Endothelial cell of umbilical vein (primary cell): Measurements from ENCODE around the gene ALKBH7. TPM values are rescaled to one million over a fixed set of nuclear protein-coding genes. Genes with fewer than 3 reads are reported as not detected.
"Not testable (repeated sequence)": the region's sequence is repeated elsewhere in the genome, so short reads cannot be mapped to it uniquely, and the experiment has no call there.

Source experiments
- BruUV-seq: library from RNA; stranded (reverse); fragments of 400-500 nt; replicated peaks from 2 replicates; lab custom pipeline; 2021; lab: Mats Ljungman, UMichigan
- CTCF ChIA-PET: fragments of 300-600, 350-600 bp; sonication (Branson Sonifier 250); formaldehyde crosslinking; loops from one replicate; lab custom pipeline; 2021; ENCODE audit warnings: antibody characterized with exemption, inconsistent platforms; lab: Charles Lee
- POLR2A ChIA-PET: fragments of 300-600, 350-600 bp; sonication (Branson Sonifier 250); formaldehyde crosslinking; loops from one replicate; lab custom pipeline; 2021; ENCODE audit warnings: antibody characterized with exemption, inconsistent platforms; lab: Charles Lee
- DNase-seq: peaks from one replicate; pipeline ENCODE4 v3.0.0-alpha.2; 2011; ENCODE audit warnings: low read depth, low spot score
- FAIRE-seq: peaks from 2 replicates; lab custom pipeline; 2011; peaks lifted over from hg19 to GRCh38; lab: Jason Lieb, UNC
- H2AFZ ChIP-seq: 2 replicates; pipeline ENCODE4 v1.6.0; 2012; ENCODE audit warnings: low read depth, low read length, control low read depth, inconsistent platforms
- H3K27ac ChIP-seq: 2 replicates; pipeline ENCODE4 v1.5.1; 2011; ENCODE audit warnings: low read depth, mild to moderate bottlenecking, control low read depth, low read length, moderate library complexity; ENCODE audit not compliant: insufficient read depth
- H3K27me3 ChIP-seq, 2 experiments: 2 replicates each; pipeline versions ENCODE4 v1.6.0 to v1.6.1; 2011; ENCODE audit warnings: low read length in 2 of 2, mixed read lengths in 1 of 2; ENCODE audit not compliant: control insufficient read depth in 2 of 2, insufficient read depth in 2 of 2
- H3K36me3 ChIP-seq, 2 experiments: 2 replicates in 1 of 2; 3 replicates in 1 of 2; pipeline ENCODE4 v1.5.1; 2011; ENCODE audit warnings: low read length in 2 of 2, mild to moderate bottlenecking in 1 of 2, moderate library complexity in 1 of 2; ENCODE audit not compliant: control insufficient read depth in 2 of 2, insufficient read depth in 2 of 2; ENCODE audit errors: extremely low read depth in 1 of 2
- H3K4me1 ChIP-seq: 3 replicates; pipeline ENCODE4 v1.5.1; 2011; ENCODE audit warnings: mild to moderate bottlenecking, low read length; ENCODE audit not compliant: control insufficient read depth, insufficient read depth; ENCODE audit errors: extremely low read depth
- H3K4me2 ChIP-seq: 2 replicates; pipeline ENCODE4 v1.6.1; 2011; ENCODE audit warnings: low read length, control low read depth, mixed read lengths; ENCODE audit not compliant: insufficient read depth
- H3K4me3 ChIP-seq, 3 experiments: fragments of 200-600 bp in 1 of 3; sonication (generic), shearing (Covaris generic) in 1 of 3; replicated peaks in 1 of 3; 2 replicates each; pipeline ENCODE4 v1.5.1; 2011 to 2016; ENCODE audit warnings: control low read depth in 3 of 3, low read length in 3 of 3, mild to moderate bottlenecking in 2 of 3, inconsistent platforms in 1 of 3, low read depth in 1 of 3, moderate library complexity in 1 of 3; ENCODE audit not compliant: insufficient read depth in 1 of 3
- H3K79me2 ChIP-seq: 2 replicates; pipeline ENCODE4 v1.6.0; 2012; ENCODE audit warnings: low read length, inconsistent platforms; ENCODE audit not compliant: control insufficient read depth, insufficient read depth
- H3K9ac ChIP-seq: replicated peaks from 2 replicates; pipeline ENCODE3; 2011; ENCODE audit warnings: low read length, control low read depth; ENCODE audit not compliant: insufficient read depth; ENCODE audit errors: extremely low read depth
- H3K9me1 ChIP-seq: replicated peaks from 3 replicates; pipeline ENCODE4 v1.6.0; 2011; ENCODE audit warnings: mild to moderate bottlenecking, low read length; ENCODE audit not compliant: control insufficient read depth, insufficient read depth; ENCODE audit errors: extremely low read depth
- H3K9me3 ChIP-seq: replicated peaks from 2 replicates; pipeline ENCODE4 v1.5.1; 2012; ENCODE audit warnings: low read length, inconsistent platforms; ENCODE audit not compliant: control insufficient read depth, insufficient read depth
- H4K20me1 ChIP-seq: replicated peaks from 2 replicates; pipeline ENCODE3; 2011; ENCODE audit warnings: mild to moderate bottlenecking, low read length; ENCODE audit not compliant: control insufficient read depth, insufficient read depth; ENCODE audit errors: extremely low read depth
- CTCF ChIP-seq, 2 donors: IDR thresholded peaks; 1 replicate in 1 of 2; 2 replicates in 1 of 2; pipeline ENCODE4 v1.5.1; 2011; ENCODE audit warnings: low read length in 2 of 2, mild to moderate bottlenecking in 2 of 2, moderate library complexity in 2 of 2, control low read depth in 1 of 2, inconsistent platforms in 1 of 2, low read depth in 1 of 2; ENCODE audit not compliant: insufficient read depth in 1 of 2; ENCODE audit errors: extremely low read depth in 1 of 2
- EZH2 ChIP-seq: IDR thresholded peaks from 2 replicates; pipeline ENCODE4 v1.6.1; 2012; ENCODE audit warnings: borderline replicate concordance, low read depth, mild to moderate bottlenecking, moderate library complexity, low read length, inconsistent platforms; ENCODE audit not compliant: severe bottlenecking
- FOS ChIP-seq: IDR thresholded peaks from 2 replicates; pipeline ENCODE4 v1.6.1; 2011; ENCODE audit warnings: mild to moderate bottlenecking, low read length, moderate library complexity, borderline replicate concordance; ENCODE audit not compliant: insufficient read depth
- GATA2 ChIP-seq: IDR thresholded peaks from 2 replicates; pipeline ENCODE4 v1.7.0; 2011; ENCODE audit warnings: low read depth, mild to moderate bottlenecking, moderate library complexity, mixed read lengths, low read length; ENCODE audit not compliant: insufficient read length, insufficient read depth
- JUN ChIP-seq: IDR thresholded peaks from 2 replicates; pipeline ENCODE4 v1.6.1; 2011; ENCODE audit warnings: borderline replicate concordance, low read depth; ENCODE audit not compliant: insufficient read length, insufficient read depth
- MYC ChIP-seq: IDR thresholded peaks from one replicate; pipeline ENCODE4 v1.6.1; 2011; ENCODE audit warnings: mild to moderate bottlenecking, low read depth, low read length
- POLR2A ChIP-seq: IDR thresholded peaks from 2 replicates; pipeline ENCODE4 v1.6.1; 2012; ENCODE audit warnings: low read depth, mild to moderate bottlenecking, control low read depth, low read length
- POLR2AphosphoS5 ChIP-seq: IDR thresholded peaks from 2 replicates; pipeline ENCODE4 v1.6.1; 2012; ENCODE audit warnings: low read depth, mild to moderate bottlenecking, control low read depth, low read length, moderate library complexity; ENCODE audit not compliant: insufficient read depth
- dilution Hi-C: fragments of 300-500 bp; cut with MboI; formaldehyde crosslinking; loops from one replicate; pipeline ENCODE4 v1.15.0; 2019; ENCODE audit warnings: low sequenced_read_pairs; ENCODE audit not compliant: extremely low pct_ligation_motif_present
- intact Hi-C: fragments of 100-400 bp; cut with micrococcal nuclease; formaldehyde crosslinking; loops from one replicate; pipeline ENCODE4 v1.10.0; 2022
- polyA plus RNA-seq, 4 experiments: library from polyadenylated mRNA; depleted of rRNA in 3 of 4; stranded (reverse) in 3 of 4; unstranded in 1 of 4; fragments of >200 nt; gene quantifications; 2 replicates each; pipeline versions ENCODE4 v1.2.1 to v1.2.3, GENCODE V29; 2011 to 2012; ENCODE audit warnings: missing spikeins in 1 of 4
- total RNA-seq: library from RNA; stranded (reverse); gene quantifications from 2 replicates; pipeline ENCODE4 v1.2.3, GENCODE V29; 2021
- TF ChIP-seq, protein P1 (sequence below): IDR thresholded peaks from 2 replicates; pipeline ENCODE4 v1.6.1; 2011; ENCODE audit not compliant: insufficient read depth, insufficient read length

ALKBH7 gene
- total and polyA plus RNA-seq, 2 donors (not counting 3 experiments of a cell fraction or from before 2014, with no cell fraction given) = 48.8 to 59.4 TPM

- DNase-seq (no peak), FAIRE-seq (no peak)
- H3K9me1 ChIP-seq = no peaks in the 10 kb centered on the region
- H3K9ac ChIP-seq = no peak overlapping the region
- no peaks in the 10 kb centered on the region for H4K20me1 ChIP-seq
- dilution Hi-C loops (no loop called here), intact Hi-C loops (no loop called here)
- POLR2A ChIA-PET = no interaction called here
- H3K27ac ChIP-seq = no peak overlapping the region
- TF ChIP-seq FOS = no peak
- TF ChIP-seq, protein P1, sequence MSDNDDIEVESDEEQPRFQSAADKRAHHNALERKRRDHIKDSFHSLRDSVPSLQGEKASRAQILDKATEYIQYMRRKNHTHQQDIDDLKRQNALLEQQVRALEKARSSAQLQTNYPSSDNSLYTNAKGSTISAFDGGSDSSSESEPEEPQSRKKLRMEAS = no peak
- no peak for TF ChIP-seq POLR2AphosphoS5
- TF ChIP-seq JUN = no peak
- no peak for TF ChIP-seq CTCF (IDR thresholded peaks at IDR 0.05; ENCODE audit: extremely low read depth in 1 of 2, insufficient read depth in 1 of 2, low read depth in 1 of 2, low read length in 2 of 2)
- no peak for TF ChIP-seq MYC
- no peak for TF ChIP-seq POLR2A
- no peak for TF ChIP-seq GATA2
- no peak for TF ChIP-seq EZH2
- no peaks in the 10 kb centered on the region for H3K4me1 ChIP-seq
- H3K9me3 ChIP-seq = no peaks in the 10 kb centered on the region
- no peak overlapping the region for H3K4me3 ChIP-seq
- H3K27me3 ChIP-seq = no peaks in the 10 kb centered on the region
- no peaks in the 10 kb centered on the region for H3K36me3 ChIP-seq
- CTCF ChIA-PET = no interaction called here
- H2AFZ ChIP-seq = no peak overlapping the region
- no peaks in the 10 kb centered on the region for H3K79me2 ChIP-seq
- BruUV-seq = no TSS peak
- H3K4me2 ChIP-seq = no peak overlapping the region
Observed at GRCh38 chr19:6343462-6343861, 29.1 kb upstream of the ALKBH7 start.

DNA sequence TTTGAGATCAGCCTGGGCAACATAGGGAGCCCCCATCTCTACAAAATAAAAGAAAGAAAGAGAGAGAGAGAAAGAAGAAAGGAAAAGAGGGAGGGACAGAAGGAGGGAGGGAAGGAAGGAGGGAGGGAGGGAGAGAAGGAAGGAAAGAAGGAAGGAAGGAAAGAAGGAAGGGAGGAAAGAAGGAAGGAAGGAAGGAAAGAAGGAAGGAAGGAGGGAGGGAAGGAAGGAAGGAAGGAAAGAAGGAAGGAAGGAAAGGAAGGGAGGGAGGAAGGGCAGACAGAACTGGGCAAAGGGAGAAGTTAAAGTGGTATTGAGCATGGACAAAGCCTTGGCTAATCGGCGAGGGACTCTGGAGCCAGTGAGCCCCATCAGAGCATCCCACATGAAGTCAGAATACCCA is 23.3 kb upstream of the ALKBH7 start:
- DNase-seq, H3K4me1 ChIP-seq, H3K79me2 ChIP-seq, BruUV-seq, intact Hi-C loops, H3K27me3 ChIP-seq, H2AFZ ChIP-seq, H3K36me3 ChIP-seq, H3K27ac ChIP-seq, dilution Hi-C loops, H3K9me1 ChIP-seq, H3K9me3 ChIP-seq, H3K4me2 ChIP-seq, H3K4me3 ChIP-seq, H4K20me1 ChIP-seq, H3K9ac ChIP-seq, CTCF ChIA-PET, FAIRE-seq: not testable (repeated sequence)
- POLR2A ChIA-PET = interaction anchor here (0.7 kb wide), 1 partner anchor 62 kb away, joined by 5 read pairs; no protein-coding TSS in a partner anchor
